ENCODE measurements around the gene ADGRL3.

GRCh38 chr4:61451935-61452334 lies 251.8 kb downstream of the ADGRL3 start:
- TF ChIP-seq, protein P1, sequence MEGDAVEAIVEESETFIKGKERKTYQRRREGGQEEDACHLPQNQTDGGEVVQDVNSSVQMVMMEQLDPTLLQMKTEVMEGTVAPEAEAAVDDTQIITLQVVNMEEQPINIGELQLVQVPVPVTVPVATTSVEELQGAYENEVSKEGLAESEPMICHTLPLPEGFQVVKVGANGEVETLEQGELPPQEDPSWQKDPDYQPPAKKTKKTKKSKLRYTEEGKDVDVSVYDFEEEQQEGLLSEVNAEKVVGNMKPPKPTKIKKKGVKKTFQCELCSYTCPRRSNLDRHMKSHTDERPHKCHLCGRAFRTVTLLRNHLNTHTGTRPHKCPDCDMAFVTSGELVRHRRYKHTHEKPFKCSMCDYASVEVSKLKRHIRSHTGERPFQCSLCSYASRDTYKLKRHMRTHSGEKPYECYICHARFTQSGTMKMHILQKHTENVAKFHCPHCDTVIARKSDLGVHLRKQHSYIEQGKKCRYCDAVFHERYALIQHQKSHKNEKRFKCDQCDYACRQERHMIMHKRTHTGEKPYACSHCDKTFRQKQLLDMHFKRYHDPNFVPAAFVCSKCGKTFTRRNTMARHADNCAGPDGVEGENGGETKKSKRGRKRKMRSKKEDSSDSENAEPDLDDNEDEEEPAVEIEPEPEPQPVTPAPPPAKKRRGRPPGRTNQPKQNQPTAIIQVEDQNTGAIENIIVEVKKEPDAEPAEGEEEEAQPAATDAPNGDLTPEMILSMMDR (IDR thresholded peaks at IDR 0.05): no peak
- no peak for TF ChIP-seq EZH2 (IDR thresholded peaks at IDR 0.05)

Data from neural progenitor cell (in vitro differentiated cells).